ENCODE measurements around the gene COL15A1.
A peak's percentile ranks its signal among the peaks of the same experiment; 100 is the strongest.

Gene COL15A1

DNA sequence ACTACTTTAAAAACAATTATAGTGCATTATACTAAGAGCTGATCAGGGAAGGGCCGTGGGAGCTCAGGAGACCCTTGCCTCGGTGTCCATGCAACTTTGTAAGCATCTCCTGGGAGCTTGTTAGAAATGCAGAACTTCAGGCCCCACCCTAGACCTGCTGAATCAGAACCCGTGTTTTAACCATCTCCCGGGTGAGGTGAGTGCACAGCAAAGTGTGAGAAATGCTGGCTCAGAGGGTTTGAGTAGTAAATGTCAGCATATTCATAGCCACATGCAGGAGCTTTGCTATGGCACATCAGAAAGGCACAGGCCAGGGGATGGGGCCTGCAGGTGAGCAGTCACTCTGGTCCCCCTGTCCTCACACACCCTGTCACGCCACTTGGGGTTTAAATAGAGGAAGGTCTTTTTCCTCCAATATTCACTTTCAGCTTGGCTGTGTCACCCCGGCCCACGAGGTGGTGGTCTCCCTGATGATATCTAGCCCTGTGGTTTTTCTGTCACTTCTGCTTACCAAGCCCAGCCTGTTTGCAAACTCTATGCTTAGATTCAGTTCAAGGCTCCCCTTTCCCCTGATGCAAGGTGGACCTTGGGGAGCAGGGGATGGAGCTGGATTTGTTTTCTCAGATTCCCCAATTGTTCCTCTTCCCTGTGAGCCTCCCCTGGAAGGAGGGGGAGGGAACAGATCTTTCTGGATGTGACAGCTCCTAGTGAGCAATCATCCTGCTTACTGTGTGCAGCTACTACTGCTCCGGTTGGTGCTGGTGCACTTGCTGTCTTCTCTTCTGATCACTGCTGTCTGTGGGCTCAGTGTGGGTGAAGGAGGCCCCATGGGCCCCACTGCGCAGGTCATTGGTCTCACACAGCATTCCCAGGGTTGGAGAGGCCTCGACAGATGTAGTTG is 109.4 kb downstream of the COL15A1 start:
- in situ Hi-C loops (cut with HindIII; ENCODE audit: low pct_ligation_motif_present, low sequenced_read_pairs): no loop called here
- Histone ChIP-seq H3K27ac (no peak overlapping the region), H3K36me3 (replicated peaks) (no peaks in the 10 kb centered on the region), H3K4me3 (ENCODE audit: low read depth, low read length) (no peak overlapping the region), H3K27me3 (replicated peaks) (no peaks in the 10 kb centered on the region)
- no peak for DNase-seq
- TF ChIP-seq, protein P1, sequence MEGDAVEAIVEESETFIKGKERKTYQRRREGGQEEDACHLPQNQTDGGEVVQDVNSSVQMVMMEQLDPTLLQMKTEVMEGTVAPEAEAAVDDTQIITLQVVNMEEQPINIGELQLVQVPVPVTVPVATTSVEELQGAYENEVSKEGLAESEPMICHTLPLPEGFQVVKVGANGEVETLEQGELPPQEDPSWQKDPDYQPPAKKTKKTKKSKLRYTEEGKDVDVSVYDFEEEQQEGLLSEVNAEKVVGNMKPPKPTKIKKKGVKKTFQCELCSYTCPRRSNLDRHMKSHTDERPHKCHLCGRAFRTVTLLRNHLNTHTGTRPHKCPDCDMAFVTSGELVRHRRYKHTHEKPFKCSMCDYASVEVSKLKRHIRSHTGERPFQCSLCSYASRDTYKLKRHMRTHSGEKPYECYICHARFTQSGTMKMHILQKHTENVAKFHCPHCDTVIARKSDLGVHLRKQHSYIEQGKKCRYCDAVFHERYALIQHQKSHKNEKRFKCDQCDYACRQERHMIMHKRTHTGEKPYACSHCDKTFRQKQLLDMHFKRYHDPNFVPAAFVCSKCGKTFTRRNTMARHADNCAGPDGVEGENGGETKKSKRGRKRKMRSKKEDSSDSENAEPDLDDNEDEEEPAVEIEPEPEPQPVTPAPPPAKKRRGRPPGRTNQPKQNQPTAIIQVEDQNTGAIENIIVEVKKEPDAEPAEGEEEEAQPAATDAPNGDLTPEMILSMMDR (IDR thresholded peaks at IDR 0.05; ENCODE audit: low read depth, low read length, missing control alignments): no peak

DNA sequence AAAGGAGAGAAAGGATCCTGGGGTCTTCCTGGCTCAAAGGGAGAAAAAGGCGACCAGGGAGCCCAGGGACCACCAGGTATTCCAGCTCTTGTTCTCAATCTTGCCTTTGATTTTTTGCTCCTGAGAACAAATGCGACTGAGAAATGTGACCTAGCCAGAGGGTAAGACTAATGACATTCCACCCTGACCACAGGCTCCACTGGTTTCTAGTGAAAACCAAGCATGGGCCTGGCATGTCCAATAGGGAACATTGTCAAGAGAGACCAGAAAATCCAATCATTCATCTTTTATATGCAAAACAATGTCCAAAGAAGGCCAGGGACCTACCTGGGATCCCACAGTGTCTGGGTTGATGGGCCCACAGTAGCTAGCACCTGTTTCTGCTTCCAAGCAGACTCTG is 110.9 kb downstream of the COL15A1 start:
- no peak for DNase-seq
- no peak overlapping the region for H3K4me3 ChIP-seq (ENCODE audit: low read depth, low read length)
- no peaks in the 10 kb centered on the region for H3K36me3 ChIP-seq (replicated peaks)
- no peaks in the 10 kb centered on the region for H3K27me3 ChIP-seq (replicated peaks)
- TF ChIP-seq, protein P1 (IDR thresholded peaks at IDR 0.05; ENCODE audit: low read depth, low read length, missing control alignments): no peak
- H3K27ac ChIP-seq: no peak overlapping the region
- in situ Hi-C loops (cut with HindIII; ENCODE audit: low pct_ligation_motif_present, low sequenced_read_pairs): no loop called here

DNA sequence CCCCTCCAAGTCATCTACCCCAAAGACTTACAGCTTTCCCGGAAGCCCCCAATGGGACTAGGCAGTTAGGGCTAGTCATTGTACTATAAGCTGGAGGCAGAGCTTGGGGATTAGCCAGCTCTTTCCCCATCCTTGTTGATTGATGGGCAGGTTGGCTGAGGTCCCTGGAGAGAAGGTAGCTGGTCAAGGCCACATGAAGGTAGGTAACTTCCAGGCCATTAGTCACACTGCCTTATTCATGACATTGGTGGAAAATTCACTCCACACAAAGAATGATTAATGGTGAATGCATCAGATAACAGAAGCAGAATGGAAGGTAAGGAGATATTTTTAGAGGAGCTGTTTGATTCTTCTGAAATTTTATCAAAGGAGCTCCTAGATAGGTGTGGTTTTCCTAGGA is 111.7 kb downstream of the COL15A1 start:
- Histone ChIP-seq H3K27ac (no peak overlapping the region), H3K36me3 (replicated peaks) (no peaks in the 10 kb centered on the region), H3K4me3 (ENCODE audit: low read depth, low read length) (no peak overlapping the region), H3K27me3 (replicated peaks) (no peaks in the 10 kb centered on the region)
- DNase-seq: no peak
- in situ Hi-C loops (cut with HindIII; ENCODE audit: low pct_ligation_motif_present, low sequenced_read_pairs): no loop called here
- TF ChIP-seq, protein P1 (IDR thresholded peaks at IDR 0.05; ENCODE audit: low read depth, low read length, missing control alignments): no peak

DNA sequence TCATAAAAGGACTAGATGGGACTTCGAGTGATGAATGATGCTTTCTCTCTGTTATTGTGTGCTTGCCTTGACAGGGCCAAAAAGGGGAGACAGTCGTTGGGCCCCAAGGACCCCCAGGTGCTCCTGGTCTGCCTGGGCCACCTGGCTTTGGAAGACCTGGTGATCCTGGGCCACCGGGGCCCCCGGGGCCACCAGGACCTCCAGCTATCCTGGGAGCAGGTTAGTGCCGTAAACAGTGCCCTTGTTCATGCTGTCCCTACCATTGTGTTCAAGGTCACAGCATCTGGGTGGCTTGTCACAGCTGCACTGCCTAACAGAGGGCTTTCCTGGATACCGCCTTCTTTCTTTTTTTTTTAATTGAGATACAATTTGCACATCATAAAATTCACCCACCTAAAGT is 112.5 kb downstream of the COL15A1 start:
- no peak for DNase-seq
- TF ChIP-seq, protein P1 (IDR thresholded peaks at IDR 0.05; ENCODE audit: low read depth, low read length, missing control alignments): no peak
- H3K27ac ChIP-seq: peak overlapping the region; percentile 95
- no peaks in the 10 kb centered on the region for H3K27me3 ChIP-seq (replicated peaks)
- in situ Hi-C loops (cut with HindIII; ENCODE audit: low pct_ligation_motif_present, low sequenced_read_pairs): no loop called here
- H3K4me3 ChIP-seq (ENCODE audit: low read depth, low read length): no peak overlapping the region
- no peaks in the 10 kb centered on the region for H3K36me3 ChIP-seq (replicated peaks)

DNA sequence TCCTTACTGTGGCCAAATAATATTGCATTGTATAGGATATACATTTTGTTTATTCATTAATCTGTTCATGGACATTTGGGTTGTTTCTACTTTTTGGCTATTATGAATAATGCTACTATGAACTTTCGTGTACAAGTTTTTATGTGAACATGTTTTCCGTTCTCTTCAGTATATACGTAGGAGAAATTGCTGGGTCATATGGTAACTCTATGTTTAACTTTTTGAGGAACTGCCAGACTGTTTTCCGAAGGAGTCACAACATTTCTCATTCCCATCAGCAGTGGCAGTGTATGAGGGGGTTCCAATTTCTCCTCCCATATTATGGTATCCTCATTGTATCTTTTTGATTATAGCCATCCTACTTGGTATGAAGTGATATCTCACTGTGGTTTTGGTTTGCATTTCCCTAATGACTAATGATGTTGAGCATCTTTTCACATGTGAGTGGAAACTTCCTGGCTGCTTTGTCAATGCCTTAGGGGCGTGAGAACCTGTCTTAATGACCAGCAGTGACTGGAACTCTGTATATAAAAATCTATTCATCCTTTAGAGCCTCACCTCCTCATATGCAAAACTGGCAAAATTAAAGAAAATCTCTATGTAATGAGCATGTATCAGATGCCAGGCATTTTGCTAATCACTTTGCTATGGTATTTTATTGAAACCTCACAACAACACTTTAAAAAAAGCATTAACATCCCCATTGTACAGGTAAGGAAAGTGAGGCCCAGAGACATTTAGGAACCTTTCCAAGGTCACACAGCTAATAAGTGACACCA is 113.4 kb downstream of the COL15A1 start:
- H3K36me3 ChIP-seq (replicated peaks): no peaks in the 10 kb centered on the region
- DNase-seq: peak; percentile 89
- H3K27me3 ChIP-seq (replicated peaks): no peaks in the 10 kb centered on the region
- TF ChIP-seq, protein P1 (IDR thresholded peaks at IDR 0.05; ENCODE audit: low read depth, low read length, missing control alignments): no peak
- peak overlapping the region; percentile 95 for H3K27ac ChIP-seq
- in situ Hi-C loops (cut with HindIII; ENCODE audit: low pct_ligation_motif_present, low sequenced_read_pairs): no loop called here
- no peak overlapping the region for H3K4me3 ChIP-seq (ENCODE audit: low read depth, low read length)
